Caco-2 (cell line): ENCODE results near the gene CHMP5. TPM values are rescaled to one million over a fixed set of nuclear protein-coding genes. Genes with fewer than 3 reads are reported as not detected.

Experiments
- Bru-seq: library from RNA; stranded (reverse); fragments of 400-500 nt; gene quantifications from one replicate; lab custom pipeline; 2021; lab: Mats Ljungman, UMichigan
- BruChase-seq, 2 experiments: library from RNA; stranded (reverse); fragments of 400-500 nt; gene quantifications; one replicate each; lab custom pipeline; 2021; lab: Mats Ljungman, UMichigan
- BruUV-seq: library from RNA; stranded (reverse); fragments of 400-500 nt; replicated peaks from 2 replicates; lab custom pipeline; 2021; lab: Mats Ljungman, UMichigan
- CTCF ChIA-PET: fragments of 300-600 bp; sonication (Branson Sonifier 250); formaldehyde crosslinking; loops from one replicate; lab custom pipeline; 2022; ENCODE audit warnings: antibody characterized with exemption; lab: Charles Lee
- POLR2A ChIA-PET: fragments of 300-600 bp; sonication (Branson Sonifier 250); formaldehyde crosslinking; loops from one replicate; lab custom pipeline; 2022; ENCODE audit warnings: antibody characterized with exemption; lab: Charles Lee
- DNase-seq, 2 experiments: peaks; one replicate each; pipeline versions ENCODE4 v3.0.0 to v3.0.0-alpha.2; 2020 to 2022
- H3K27me3 ChIP-seq: replicated peaks from 2 replicates; pipeline ENCODE4 v1.6.0; 2011; ENCODE audit warnings: low read length; ENCODE audit not compliant: control insufficient read depth, insufficient read depth
- H3K36me3 ChIP-seq: 2 replicates; pipeline ENCODE4 v1.5.1; 2011; ENCODE audit warnings: low read length; ENCODE audit not compliant: control insufficient read depth, insufficient read depth
- H3K4me1 ChIP-seq: fragments of 250-450 bp; sonication (Bioruptor Pico); 2 replicates; pipeline ENCODE4 v1.5.1; 2020; ENCODE audit warnings: mild to moderate bottlenecking
- H3K4me3 ChIP-seq: 2 replicates; pipeline ENCODE4 v1.5.1; 2011; ENCODE audit warnings: low read depth, mild to moderate bottlenecking, control low read depth, low read length
- H3K9me3 ChIP-seq: fragments of 250-450 bp; sonication (Bioruptor Pico); 2 replicates; pipeline ENCODE4 v1.5.1; 2020; ENCODE audit warnings: mild to moderate bottlenecking, moderate library complexity
- H3K27ac Mint-ChIP-seq: one replicate; pipeline ENCODE4 v1.8.0; 2022; ENCODE audit warnings: mixed read lengths; ENCODE audit not compliant: unreplicated experiment
- H3K27me3 Mint-ChIP-seq: one replicate; pipeline ENCODE4 v1.8.0; 2022; ENCODE audit warnings: mixed read lengths; ENCODE audit not compliant: insufficient read depth, unreplicated experiment
- H3K36me3 Mint-ChIP-seq: one replicate; pipeline ENCODE4 v1.8.0; 2022; ENCODE audit warnings: mild to moderate bottlenecking, mixed read lengths; ENCODE audit not compliant: insufficient read depth, unreplicated experiment
- H3K4me1 Mint-ChIP-seq: one replicate; pipeline ENCODE4 v1.8.0; 2022; ENCODE audit warnings: low read depth, mixed read lengths; ENCODE audit not compliant: unreplicated experiment
- H3K4me3 Mint-ChIP-seq: one replicate; pipeline ENCODE4 v1.8.0; 2022; ENCODE audit warnings: mild to moderate bottlenecking, moderate library complexity, mixed read lengths; ENCODE audit not compliant: unreplicated experiment
- H3K9me3 Mint-ChIP-seq: one replicate; pipeline ENCODE4 v1.8.0; 2022; ENCODE audit warnings: mixed read lengths; ENCODE audit not compliant: unreplicated experiment
- intact Hi-C: fragments of 100-400 bp; cut with micrococcal nuclease; formaldehyde crosslinking; loops from one replicate; pipeline ENCODE4 v1.10.0; 2022; ENCODE audit not compliant: unreplicated experiment
- long read RNA-seq: library from polyadenylated mRNA; stranded (forward); transcript quantifications from one replicate; pipeline ENCODE4 v2.0.0, GENCODE V29; 2022
- total RNA-seq: library from RNA; stranded (reverse); gene quantifications from 2 replicates; pipeline ENCODE4 v1.2.3, GENCODE V29; 2022
- TF ChIP-seq, protein P1 (sequence below), 2 experiments: fragments of 200-600 bp in 1 of 2; IDR thresholded peaks; 1 replicate in 1 of 2; 2 replicates in 1 of 2; pipeline versions ENCODE4 v1.5.1 to v1.8.0; 2011 to 2022; ENCODE audit warnings: antibody characterized with exemption in 1 of 2, control low read depth in 1 of 2, inconsistent platforms in 1 of 2, low read depth in 1 of 2, low read length in 1 of 2, mild to moderate bottlenecking in 1 of 2, moderate library complexity in 1 of 2; ENCODE audit not compliant: insufficient read depth in 1 of 2, severe bottlenecking in 1 of 2, unreplicated experiment in 1 of 2

CHMP5 gene
- total RNA-seq = 52.5 and 58.3 TPM in 2 replicates
- Bru-seq, nascent RNA = percentile 76 among the genes with signal in this experiment
- BruChase-seq, experiment 1, labeled RNA remaining after a 2-hour chase = percentile 80 among the genes with signal in this experiment
- percentile 91 among the genes with signal in this experiment for BruChase-seq, experiment 2, labeled RNA remaining after a 6-hour chase
- long read RNA-seq, transcript CHMP5-201 (8 exons, 1,477 nt) = major isoform, 211 of 219 reads
- long read RNA-seq, partial matches to known transcripts = 3 of 219 reads
- long read RNA-seq, other reads (novel, unspliced or antisense) = 4 of 219 reads

DNA sequence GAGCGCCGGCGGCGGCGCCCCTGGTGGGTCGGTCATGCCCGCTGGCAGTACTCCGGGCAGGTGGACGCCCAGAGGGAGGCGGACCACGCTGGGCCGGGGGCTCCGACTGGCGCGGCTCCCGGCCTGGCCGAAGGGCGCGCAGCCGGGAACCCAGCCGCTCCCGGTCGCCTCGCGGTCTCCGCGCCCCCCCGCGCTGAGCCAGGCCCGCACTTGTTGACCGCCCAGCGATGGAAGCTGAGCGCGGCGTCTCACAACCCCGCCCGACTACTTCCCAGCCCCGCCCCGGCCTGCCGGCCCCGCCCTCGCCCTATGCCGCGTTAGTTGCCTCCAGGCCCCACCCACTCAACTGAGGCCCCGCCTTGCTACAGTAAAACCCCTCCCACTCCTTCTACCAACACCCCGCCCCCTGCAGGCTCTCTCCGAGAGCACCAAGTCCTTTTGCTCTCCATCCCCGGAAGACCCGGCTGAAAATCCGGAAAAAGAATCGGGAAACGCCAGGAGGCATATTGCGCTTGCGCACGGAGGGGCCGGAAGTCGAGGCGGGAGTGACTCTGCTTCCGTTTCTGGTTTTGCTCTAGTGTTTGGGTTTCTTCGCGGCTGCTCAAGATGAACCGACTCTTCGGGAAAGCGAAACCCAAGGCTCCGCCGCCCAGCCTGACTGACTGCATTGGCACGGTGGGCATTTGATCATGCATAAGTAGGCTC, at the start of gene CHMP5, which contains the start of gene BAG1:
TSS of gene CHMP5 (plus strand) at position 577 of the 705 bp plus-strand sequence. CDS start at position 607, 30 bp downstream.
TSS of gene BAG1 (minus strand) at position 236 of the 705 bp plus-strand sequence.
- Histone ChIP-seq H3K4me3 (peak within 1 kb of the TSS; percentile 100), H3K4me1 (no peaks in the 10 kb centered on the region), H3K36me3 (no peaks in the 10 kb centered on the region; the same call in 1 of the 2 replicates), H3K27me3 (no peaks in the 10 kb centered on the region), H3K9me3 (no peaks in the 10 kb centered on the region)
- Mint-ChIP-seq H3K9me3 (no peaks in the 10 kb centered on the region), H3K4me1 (peaks cover 16% of the 10 kb centered on the region), H3K36me3 (peaks cover 42% of the 10 kb centered on the region), H3K27me3 (no peaks in the 10 kb centered on the region), H3K27ac (peak within 1 kb of the TSS; percentile 87), H3K4me3 (peak within 1 kb of the TSS; percentile 87)
- TF ChIP-seq, protein P1, sequence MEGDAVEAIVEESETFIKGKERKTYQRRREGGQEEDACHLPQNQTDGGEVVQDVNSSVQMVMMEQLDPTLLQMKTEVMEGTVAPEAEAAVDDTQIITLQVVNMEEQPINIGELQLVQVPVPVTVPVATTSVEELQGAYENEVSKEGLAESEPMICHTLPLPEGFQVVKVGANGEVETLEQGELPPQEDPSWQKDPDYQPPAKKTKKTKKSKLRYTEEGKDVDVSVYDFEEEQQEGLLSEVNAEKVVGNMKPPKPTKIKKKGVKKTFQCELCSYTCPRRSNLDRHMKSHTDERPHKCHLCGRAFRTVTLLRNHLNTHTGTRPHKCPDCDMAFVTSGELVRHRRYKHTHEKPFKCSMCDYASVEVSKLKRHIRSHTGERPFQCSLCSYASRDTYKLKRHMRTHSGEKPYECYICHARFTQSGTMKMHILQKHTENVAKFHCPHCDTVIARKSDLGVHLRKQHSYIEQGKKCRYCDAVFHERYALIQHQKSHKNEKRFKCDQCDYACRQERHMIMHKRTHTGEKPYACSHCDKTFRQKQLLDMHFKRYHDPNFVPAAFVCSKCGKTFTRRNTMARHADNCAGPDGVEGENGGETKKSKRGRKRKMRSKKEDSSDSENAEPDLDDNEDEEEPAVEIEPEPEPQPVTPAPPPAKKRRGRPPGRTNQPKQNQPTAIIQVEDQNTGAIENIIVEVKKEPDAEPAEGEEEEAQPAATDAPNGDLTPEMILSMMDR (IDR thresholded peaks at IDR 0.05; ENCODE audit: insufficient read depth in 1 of 2, low read depth in 1 of 2, low read length in 1 of 2, severe bottlenecking in 1 of 2, unreplicated experiment in 1 of 2) = peak in 1 of 2 experiments; percentile 25
- DNase-seq = peak; percentile 99
- no TSS peak for BruUV-seq
- CTCF ChIA-PET = interaction anchor here (0.5 to 0.6 kb wide), 2 partner anchors 76 to 239 kb away, joined by 3 to 4 read pairs; partner anchors contain the start of gene DNAJA1
- intact Hi-C loops = loop anchor here (1.0 to 10.0 kb wide), 4 partner anchors 26 to 188 kb away; partner anchors contain the start of genes NFX1 and SMU1
- POLR2A ChIA-PET = interaction anchor here (0.5 to 2.0 kb wide), 3 partner anchors 19 to 26 kb away, joined by 3 to 9 read pairs (median 9); partner anchors contain the start of gene NFX1

DNA sequence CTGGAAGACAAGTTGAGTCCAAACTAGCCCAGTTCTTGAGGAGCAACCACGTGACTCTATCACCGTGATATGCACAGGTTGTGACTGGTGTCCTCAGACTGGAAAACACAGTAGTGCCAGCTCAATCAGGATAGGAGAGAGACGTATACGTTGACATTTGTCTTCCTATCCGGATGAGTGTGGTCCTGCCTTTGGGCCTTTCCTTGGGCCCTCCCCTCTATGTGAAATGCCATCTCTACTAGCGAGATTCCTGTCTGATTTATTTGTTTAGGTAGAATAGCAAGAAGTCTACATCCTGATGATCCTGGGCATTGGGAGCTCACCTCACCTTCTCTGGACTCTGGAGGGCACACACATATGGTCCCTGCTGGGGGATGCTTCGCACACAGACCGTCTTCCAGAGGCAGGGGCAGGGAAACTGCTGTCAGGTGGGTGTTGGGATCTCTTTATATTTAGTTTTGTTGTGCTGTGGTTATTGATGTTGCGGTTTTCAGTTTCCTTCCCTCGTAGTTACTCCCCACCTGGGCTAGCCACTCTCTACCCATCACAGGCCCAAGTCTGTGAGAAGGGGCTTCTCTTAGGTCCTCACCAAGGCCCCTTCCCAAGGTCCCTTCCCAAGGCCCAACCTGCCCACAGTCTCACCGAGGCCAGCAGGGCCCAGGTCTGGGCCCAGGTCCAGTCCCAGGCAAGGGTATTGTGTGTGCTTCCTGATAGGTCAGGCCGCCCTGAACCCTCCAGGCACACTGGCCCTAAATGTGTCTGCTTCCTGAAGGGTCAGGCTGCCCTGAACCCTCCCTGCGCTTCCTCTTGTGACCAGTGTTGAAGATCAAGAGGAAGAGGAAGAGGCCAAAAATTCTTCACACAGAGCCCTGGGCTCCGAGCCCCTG, 43.9 kb upstream of the CHMP5 start:
- Histone ChIP-seq H3K9me3 (no peaks in the 10 kb centered on the region), H3K4me3 (no peak overlapping the region), H3K4me1 (no peaks in the 10 kb centered on the region; the same call in 1 of the 2 replicates), H3K27me3 (no peaks in the 10 kb centered on the region), H3K36me3 (no peaks in the 10 kb centered on the region)
- Mint-ChIP-seq H3K27me3 (no peaks in the 10 kb centered on the region), H3K4me1 (peaks cover 16% of the 10 kb centered on the region), H3K9me3 (no peaks in the 10 kb centered on the region), H3K27ac (no peak overlapping the region), H3K36me3 (peaks cover 5% of the 10 kb centered on the region), H3K4me3 (no peak overlapping the region)
- intact Hi-C loops = no loop called here
- ChIA-PET POLR2A (no interaction called here), CTCF (no interaction called here)
- no TSS peak for BruUV-seq
- TF ChIP-seq, protein P1 (IDR thresholded peaks at IDR 0.05; ENCODE audit: insufficient read depth in 1 of 2, low read depth in 1 of 2, low read length in 1 of 2, severe bottlenecking in 1 of 2, unreplicated experiment in 1 of 2) = no peak
- DNase-seq = no peak
